GM19351 (cell line): ENCODE data around the gene MISP.

Experiments used
- ATAC-seq: cut with Tn5 transposase; IDR thresholded peaks from one replicate; pipeline ENCODE4 v1.9.1; 2021; ENCODE audit warnings: mild to moderate bottlenecking, moderate library complexity; ENCODE audit not compliant: unreplicated experiment

Gene MISP

GRCh38 chr19:795691-796581 is 45.0 kb downstream of the MISP start:
- no peak for ATAC-seq

- peak; percentile 75 for ATAC-seq
Observed at GRCh38 chr19:796692-797527, 46.0 kb downstream of the MISP start, which contains the start of gene PTBP1. Gene PTBP1, plus strand, starts transcription at chr19:797452. Its CDS starts 46 bp downstream, at chr19:797498.

- peak; percentile 43 for ATAC-seq
Observed at GRCh38 chr19:797528-798414, 46.9 kb downstream of the MISP start.

GRCh38 chr19:798415-799075 is 47.6 kb downstream of the MISP start:
- ATAC-seq = no peak

DNA sequence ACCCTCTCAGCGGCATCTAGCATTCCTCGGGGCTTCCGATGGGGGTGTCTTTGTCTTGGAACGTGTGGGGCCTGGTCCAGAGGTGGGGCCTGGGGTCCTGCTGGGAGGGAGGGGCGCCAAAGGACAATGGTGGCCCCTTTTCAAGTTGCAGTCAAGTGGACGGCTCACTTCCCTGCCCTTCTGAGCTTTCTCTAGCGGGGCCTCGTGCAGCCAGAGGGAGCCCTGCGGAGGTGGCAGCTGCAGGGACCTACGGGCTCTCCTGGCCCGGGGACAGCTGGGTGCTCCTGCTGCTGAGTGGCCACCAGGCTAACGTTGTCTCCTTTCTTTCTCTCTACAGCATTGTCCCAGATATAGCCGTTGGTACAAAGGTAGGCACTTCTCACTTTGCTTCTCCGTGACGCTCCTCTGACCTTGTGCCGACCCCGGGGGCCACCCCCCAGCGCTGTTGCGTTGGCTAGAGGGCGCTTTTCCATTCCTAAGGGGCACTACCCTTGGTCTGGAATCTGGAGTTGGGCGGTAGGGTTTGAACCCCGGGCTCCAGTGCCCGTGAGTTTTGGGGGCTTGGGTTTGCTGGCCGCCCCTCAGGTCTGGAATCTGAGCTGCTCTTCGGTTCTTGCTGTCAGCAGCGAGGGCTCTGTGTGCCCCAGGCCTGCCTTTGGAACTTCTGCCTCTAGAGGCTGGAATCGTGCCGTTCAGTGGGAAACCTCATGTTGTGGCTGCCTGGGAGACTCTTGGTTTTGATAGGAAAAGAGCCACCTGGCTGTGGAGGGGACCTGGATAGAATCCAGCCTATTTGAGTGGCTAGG is 48.4 kb downstream of the MISP start:
- ATAC-seq = no peak

DNA sequence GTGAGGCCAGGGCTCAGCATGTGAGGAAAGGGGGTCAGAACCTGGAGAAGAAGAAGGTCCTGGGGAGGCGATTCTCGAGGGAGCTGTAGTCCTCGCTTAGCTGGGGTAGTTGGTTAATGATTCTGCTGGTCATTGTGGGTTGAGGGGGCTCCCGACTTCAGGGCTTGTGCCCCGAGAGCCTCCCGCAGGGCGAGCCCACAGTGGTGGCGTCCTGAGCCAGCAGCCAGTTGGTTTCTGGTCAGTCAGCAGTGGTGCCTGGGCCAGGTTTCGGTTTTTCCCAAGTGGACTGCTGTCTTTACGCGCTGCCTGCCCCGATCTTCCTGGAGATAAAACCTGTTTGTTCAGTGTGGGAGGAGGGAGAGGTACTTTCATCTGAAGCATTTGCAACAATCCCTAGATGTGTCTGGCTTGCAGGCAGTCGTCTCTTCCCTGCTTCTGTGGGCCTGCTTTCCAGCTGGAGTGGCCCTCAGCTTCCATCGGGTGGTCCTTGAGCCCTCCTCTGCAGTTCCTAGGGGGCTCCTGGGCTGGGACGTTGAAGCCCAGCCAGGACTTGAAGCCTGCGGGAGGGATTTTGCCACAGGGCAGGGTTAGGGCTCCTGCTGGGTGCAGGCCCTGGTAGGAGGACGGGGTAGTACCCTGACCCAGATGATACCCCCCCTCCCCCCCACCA is 49.6 kb downstream of the MISP start:
- ATAC-seq = no peak

DNA sequence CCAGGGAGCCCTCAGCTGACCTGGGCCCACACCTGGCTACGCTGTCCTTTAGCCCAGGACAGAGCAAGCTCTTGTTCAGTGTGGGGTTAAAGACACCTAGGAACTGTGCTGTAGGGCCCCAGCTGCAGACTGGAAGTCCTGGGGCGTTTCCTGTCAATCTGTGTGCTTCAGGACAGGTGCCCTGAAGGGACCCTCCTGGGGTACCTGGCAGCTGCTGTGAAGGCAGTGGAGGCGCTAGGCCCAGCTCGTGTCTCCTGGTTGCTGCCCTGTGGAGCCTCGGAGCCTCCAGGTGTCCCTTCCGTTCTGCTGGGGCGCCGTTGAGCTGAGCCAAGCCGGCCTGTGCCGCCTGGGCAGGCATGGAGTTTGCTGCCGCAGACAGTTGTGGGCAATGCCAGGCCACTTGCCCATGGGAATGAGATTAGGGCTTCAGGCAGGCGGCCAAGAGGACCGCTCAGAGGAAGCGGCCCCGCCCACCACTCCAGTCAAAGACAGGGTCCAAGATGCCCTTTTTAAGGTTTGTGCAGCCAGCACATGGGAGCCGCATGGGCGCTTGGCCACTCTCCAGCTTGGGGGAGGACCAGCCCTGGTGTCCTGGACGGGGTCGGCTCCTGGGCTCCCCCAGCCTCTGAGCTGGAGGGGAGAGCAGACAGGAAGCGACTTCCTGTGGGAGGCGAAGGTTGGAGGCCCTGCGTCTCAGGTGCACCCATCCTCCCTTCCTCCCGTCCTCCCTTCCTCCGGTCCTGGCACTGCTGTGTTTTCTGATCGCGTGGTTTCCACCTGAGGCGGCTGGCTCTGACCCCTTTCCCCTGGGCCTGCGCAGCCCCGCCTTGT is 50.3 kb downstream of the MISP start:
- ATAC-seq = no peak

- no peak for ATAC-seq
Observed at GRCh38 chr19:801861-802497, 51.1 kb downstream of the MISP start.

DNA sequence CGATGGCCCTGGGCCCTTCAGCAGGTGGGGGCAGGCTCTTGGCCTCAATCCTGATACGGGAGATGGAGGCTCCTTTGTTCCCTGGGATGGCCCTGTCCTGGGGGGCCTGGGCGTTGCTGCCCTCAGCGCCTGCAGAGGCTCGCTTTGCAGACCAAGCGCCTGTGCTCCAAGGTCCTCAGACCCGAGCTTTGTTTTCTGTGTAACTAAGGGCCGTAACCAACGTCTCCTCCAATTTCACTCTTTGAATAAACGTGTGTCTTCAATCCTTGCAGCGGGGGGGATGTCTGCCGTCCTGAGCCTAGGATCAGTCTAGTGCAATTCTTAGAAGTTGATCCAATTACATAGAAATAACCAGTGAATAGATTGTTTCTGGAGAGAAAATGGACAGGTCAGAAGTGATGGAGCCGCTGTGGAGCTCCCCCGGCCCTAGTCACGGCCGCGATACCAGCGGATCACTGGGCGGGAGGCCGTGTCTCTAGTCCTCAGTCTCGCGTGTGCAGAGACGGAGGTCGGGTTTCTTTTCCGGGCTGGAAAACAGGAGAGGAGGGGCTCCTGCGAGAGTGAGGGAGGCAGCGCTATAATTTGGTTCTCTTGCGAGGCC is 51.7 kb downstream of the MISP start:
- ATAC-seq = no peak

DNA sequence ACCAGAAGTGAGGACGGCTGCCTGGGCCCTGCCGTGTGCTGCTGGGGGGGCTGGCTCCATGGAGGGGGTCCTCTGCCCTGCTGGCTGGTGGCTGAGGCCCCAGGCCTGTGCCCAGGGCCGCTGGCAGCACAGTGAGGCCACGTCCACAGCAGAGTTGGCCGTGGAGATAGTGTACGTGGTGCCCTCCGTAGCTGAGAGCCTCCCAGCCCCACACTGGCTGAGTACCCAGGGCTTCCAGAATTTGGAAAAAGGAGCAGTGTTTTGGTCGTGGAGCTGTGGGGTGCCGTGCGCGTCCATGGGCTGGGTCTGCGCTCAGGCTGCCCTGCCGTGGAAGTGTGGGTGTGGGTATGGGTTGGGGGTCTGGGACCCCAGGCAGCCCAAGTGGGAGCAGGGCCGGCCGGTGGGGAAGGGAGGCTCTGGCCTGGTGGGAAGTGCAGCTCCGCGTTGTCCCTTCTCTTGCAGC is 52.2 kb downstream of the MISP start:
- no peak for ATAC-seq

DNA sequence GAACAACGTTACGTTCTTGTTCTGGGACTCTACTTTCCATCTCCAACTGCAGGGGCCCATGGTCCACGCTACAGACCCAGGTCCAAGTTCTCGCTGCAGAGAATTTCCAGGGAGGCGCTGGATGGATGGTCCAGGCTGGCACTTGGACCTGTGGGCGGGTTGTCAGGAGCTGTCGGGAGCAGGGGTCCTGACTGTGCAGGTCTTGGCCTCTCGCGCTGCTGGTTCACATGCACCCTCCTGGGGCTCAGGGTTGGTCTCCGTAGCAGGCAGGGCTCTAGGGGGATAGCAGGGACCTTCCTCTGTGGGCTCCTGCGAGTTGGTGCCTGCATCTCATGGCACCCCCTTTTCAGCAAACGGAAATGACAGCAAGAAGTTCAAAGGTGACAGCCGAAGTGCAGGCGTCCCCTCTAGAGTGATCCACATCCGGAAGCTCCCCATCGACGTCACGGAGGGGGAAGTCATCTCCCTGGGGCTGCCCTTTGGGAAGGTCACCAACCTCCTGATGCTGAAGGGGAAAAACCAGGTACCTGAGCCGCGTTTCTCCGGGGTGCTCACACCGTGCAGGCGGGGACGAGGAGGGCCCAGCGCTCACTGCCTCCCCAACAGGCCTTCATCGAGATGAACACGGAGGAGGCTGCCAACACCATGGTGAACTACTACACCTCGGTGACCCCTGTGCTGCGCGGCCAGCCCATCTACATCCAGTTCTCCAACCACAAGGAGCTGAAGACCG is 52.9 kb downstream of the MISP start:
- no peak for ATAC-seq

- ATAC-seq = no peak
Observed at GRCh38 chr19:804419-805165, 53.7 kb downstream of the MISP start.

DNA sequence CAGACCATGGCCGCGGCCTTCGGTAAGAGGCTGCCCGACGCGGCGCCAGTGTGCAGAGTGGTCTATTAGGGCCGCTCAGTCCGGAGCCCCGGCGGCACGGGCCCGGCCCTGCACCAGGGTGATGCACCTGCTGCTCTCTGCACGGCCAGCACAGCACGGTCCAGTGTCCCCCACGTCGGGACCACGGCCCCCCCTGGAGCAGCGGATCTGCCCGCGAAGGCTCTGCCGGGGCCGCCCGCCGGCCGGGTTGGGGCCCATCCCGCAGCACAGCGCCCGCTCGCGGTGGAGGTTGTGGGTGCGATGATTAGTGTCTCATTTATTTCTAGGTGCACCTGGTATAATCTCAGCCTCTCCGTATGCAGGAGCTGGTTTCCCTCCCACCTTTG is 54.2 kb downstream of the MISP start:
- ATAC-seq = no peak

DNA sequence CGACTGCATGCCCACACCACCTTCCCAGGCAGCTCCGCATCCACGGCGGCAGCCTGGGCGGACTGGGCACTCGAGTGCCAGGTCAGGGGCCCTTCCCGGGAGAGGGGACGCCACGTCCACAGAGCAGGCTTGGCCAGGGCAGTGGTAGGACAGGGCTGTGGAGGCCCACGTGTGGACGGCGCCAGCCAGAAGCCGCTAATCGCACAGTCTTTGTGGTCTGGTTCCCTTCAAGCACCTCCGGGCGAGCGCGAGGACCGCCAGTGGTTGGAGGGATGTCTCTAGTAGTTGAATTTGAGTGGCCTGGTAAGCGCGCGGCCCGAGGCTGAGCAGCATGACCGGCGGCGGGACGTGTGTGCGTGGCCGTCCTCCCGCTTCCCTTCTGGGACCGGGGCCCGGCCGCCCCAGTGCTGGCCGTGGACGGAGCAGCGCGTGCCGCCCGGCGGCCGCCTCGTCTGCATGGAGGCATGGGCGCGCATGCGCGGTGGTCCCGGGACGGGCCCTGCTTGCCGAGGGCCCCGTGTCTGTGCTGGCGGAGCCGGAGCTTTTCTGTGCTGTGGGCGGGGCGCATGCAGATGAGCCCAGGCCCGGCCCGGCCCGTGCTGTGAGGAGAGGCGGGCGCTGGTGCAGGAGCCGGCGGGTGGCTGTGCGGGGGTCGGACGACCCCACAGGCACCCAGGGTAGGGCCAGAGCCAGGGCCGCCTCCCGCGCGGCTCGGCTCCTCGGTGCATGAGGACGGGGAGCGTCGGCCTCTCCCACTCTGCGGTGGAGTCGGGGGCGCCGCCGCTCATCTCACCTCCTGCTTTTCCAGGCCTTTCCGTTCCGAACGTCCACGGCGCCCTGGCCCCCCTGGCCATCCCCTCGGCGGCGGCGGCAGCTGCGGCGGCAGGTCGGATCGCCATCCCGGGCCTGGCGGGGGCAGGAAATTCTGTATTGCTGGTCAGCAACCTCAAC is 55.0 kb downstream of the MISP start:
- no peak for ATAC-seq
